ENCODE results near the gene FYN.
A peak's percentile ranks its signal among the peaks of the same experiment; 100 is the strongest.

The FYN gene

GRCh38 chr6:111831408-111831807, 41.8 kb downstream of the FYN start:
- DNase-seq (ENCODE audit: low read depth), result no peak

- no peak for DNase-seq (ENCODE audit: low read depth)
Measured at GRCh38 chr6:111829998-111830397, 43.3 kb downstream of the FYN start.

GRCh38 chr6:111829581-111829980, 43.7 kb downstream of the FYN start:
- DNase-seq (ENCODE audit: low read depth), result no peak

DNA sequence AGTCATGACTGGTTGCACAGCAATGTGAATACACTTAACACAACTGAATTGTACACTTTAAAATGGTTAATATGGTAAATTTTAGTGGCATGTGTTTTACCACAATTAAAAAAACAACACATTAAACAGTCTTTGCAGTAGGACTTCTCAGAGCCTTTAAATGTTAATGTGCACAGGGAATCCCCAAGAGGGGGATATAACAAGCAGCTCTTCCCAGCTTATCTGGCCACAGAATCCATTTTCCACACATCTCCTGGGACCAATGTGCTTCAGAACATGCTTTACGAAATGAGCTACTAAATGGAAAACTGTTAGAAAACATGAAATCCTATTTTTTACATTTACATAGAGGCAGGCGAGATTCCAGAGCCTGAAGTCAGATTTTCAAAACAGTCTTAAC, 44.4 kb downstream of the FYN start:
- no peak for DNase-seq (ENCODE audit: low read depth)

GRCh38 chr6:111825439-111826086, 47.7 kb downstream of the FYN start:
- no peak for DNase-seq (ENCODE audit: low read depth)

GRCh38 chr6:111824608-111825337, 48.5 kb downstream of the FYN start:
- DNase-seq (ENCODE audit: low read depth), result no peak

- DNase-seq (ENCODE audit: low read depth), result peak; percentile 56
Measured at GRCh38 chr6:111823831-111824607, 49.2 kb downstream of the FYN start.

- DNase-seq (ENCODE audit: low read depth), result no peak
Measured at GRCh38 chr6:111823012-111823411, 50.2 kb downstream of the FYN start.

DNA sequence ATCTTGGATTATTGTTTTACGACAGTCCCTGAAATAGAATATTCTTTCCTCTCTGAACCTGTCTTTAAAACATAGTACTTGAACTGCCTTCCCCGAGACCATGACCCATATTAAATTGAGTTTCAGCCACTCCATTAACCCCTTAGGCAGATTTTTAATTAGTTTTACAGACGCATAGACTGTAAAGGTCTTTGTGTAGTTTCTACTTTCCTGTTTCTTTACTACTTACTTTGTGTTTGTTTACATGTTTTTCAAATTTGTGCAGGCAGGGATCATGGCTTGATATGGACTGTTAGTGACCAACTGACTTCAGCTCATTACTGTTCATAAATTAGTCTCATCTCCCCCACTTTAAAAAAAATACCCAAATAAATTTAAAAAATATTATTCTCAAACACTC, 53.8 kb downstream of the FYN start:
- DNase-seq (ENCODE audit: low read depth), result no peak

DNA sequence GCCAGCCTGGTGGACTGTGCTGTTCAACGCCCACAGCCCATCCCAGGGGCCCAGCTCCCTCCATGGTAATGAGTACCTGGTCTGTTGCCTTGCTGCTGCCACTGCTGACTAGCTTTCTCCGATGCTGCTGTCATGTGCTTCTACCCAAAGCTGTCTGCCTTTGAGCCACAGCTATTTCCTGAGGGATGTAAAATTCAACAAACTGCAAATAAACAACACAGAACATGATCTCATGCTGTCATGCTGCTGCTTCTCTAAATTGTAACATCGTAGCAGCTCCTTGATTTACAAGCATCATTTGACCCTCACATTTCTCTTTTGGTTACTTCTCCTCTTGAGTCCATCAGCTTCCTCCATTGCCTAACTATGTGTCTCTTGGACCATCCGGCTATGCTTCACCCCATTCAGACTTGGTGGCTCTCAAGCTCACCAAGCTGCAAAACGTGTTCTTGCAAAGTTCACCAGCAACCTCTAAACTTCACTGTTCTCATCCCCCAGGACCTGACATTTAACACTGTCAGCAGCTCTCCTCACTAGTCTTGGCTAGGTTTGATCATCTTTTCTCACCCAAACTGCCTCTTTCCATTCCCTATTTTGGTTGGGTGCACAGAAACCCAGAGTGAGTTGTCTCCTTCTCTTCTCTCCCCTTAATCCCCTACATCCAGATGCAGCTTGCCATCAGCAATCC, 54.6 kb downstream of the FYN start:
- no peak for DNase-seq (ENCODE audit: low read depth)

DNA sequence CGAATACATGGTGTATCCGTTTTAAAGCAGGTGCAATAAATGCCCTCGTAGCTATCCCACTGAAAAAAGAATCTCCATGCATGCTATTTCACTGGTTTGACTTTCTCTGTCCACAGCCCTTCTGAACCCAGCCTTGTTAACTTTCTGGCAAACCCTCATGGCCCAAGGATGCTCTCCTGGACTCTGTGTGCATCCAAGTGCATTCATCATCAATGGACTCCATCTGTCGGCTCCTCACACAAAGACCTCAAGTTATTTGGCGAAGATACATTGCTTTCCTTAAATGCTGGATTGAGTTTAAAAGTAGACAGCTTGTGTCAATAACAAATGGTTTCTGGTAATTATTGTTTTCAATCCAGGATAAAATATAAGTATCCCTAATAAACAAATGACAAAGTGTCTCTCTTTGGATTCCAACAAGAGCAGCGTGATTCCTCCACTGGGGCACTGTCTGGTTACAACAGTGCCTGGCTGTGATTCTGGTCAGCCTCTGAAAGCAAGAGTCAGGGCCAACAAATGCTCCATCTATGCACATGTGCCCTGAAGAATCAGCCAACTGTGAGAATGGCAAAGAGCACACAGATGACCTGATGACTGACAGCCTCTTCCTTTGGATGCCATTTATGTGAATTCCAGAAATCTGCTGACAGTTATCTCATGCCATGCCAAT, 55.7 kb downstream of the FYN start:
- no peak for DNase-seq (ENCODE audit: low read depth)

- DNase-seq (ENCODE audit: low read depth), result no peak
Measured at GRCh38 chr6:111813677-111814310, 59.5 kb downstream of the FYN start.

DNA sequence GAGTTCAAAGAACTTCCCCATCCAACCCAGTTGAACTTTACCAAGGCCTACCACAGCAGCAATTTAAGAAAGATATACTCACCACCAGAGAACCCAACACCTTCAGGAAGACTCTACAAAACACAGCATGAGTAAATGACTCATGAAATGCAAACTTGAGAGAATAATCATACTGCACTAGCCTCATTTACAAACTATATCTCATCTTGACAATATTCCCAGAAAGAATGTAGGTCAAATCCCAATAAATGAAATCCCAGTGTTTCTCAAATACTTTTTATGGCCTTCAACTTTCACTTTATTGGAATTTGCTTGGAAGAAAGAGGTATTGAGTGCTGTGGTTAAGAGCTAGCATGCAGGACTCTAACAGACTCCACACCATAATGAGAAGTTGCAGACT, 60.0 kb downstream of the FYN start:
- DNase-seq (ENCODE audit: low read depth), result peak; percentile 65

DNA sequence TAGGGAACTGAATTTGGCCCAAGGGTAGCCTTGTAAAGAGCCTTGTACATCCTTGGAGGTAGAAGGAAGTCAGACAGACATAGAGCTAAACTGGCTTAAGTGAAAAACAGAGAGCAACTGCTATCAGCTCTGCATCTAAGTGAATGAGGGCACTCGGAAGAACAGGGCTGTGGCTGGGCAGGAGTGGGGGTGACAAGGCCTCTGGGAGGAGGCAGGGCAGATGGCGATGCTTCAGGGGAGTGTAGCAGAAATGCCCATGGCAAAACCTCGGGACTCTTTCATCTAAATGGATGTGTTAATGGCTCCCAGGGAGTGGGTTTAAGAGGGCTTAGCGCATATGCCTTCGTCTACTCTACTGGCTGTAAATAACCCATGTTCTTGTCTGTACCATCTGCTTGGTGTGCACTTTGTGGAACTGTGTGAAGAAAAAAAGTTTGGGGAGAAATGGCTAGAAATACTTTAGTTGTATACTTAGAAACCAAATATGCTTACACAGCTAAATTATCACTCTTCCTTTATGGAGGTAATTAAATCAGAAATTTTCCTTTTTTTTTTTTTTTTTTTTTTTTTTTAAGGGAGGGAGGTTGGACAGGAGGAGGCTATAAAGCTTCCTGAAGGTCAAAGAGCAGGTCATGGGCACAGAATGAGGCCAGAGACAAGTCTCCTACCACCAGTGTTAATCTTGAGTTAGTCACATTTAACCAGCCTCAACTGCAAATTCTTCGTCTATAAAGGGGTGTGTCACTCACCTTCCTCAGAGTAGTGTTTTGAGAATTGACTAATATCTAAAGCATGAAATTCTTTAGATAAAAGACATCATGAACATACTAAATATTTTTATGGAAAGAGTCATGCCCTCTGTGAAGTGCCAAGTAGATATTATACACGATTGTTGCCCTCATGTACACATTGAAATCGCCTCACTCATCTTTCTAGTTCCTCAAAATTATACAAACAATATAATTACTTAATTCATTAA, 60.9 kb downstream of the FYN start:
- DNase-seq (ENCODE audit: low read depth), result peak; percentile 71

DNA sequence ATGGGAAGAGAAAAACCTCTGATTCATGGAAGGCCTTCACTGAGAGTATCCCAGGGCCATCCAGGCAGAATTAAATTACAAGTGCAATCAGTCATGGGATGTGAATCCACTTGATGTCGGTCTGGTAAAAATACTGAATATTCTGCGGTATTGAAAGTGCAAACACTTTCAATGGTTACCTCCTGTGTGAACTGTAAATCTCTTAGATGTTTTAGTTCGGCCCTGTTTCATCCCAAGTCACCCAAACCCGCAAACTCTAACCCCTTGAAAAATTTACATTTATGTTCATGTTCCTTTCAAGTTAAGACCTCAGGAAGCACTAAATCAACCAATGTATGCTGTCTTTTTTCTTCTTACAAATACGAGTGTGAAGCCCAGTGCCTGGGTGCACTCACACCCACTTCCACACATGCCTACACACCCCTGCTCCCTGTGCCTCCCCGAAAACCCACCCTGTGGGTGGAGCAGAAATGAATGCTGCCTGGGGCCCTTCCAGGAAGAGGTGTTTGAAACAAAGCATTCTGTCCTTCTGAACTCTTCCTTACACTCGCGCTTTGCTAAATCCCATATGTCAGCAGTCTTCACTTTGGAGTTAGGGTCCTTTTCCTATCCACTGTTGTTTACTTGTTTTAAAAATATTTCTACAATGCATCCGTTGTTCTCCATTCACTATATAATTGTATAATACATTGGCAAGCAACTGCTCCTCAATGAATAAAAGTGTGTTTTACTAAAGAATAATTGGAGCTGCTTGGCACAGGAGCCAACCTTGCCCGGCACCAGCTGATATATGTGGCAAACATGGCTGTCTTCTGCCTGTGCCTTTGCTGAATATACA, 62.7 kb downstream of the FYN start:
- DNase-seq (ENCODE audit: low read depth), result no peak

DNA sequence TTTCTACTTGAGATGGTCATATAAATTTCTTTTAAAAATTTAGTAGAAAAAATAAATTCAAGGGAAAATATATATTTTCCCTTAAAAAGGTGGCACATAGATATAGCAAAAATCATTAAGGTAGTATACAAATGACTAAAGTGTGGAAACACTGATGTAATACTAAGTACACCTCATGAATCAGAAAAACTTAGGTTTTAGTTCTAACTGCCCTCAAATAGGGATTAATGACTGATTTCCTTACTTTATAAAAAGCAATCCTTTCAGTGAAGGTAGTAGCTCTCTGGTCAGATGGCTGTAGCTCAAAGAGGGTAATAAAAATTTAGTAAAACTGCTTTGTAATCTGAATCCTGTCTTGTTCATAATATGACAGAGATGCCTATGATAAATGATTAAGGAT, 63.5 kb downstream of the FYN start:
- no peak for DNase-seq (ENCODE audit: low read depth)

DNA sequence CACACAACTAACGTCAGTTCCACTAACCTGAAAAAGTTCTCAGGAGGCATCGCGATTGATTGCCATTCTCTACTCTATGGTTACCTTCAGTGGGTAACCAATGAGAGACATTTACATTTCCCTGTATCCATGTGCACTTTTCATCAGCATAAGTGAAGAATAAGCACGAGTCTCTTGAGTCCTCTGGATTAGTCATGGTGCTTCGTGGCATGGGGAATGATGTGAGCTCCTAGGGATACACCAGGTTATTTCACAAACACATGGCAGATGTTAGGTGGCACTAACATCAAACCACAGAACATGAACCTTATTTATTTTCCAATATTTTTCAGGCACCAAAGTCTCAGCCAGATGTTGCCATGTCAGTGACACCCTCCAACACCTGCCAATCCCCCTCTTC, 64.0 kb downstream of the FYN start:
- no peak for DNase-seq (ENCODE audit: low read depth)

- DNase-seq (ENCODE audit: low read depth), result no peak
Measured at GRCh38 chr6:111808493-111808892, 64.8 kb downstream of the FYN start.
